Ectodermal cell (in vitro differentiated cells): ENCODE results near the gene ST7.

Experiments
- H3K27ac ChIP-seq: 2 replicates; pipeline ENCODE4 v1.7.0; 2013; ENCODE audit warnings: mild to moderate bottlenecking, low read depth, low read length; ENCODE audit not compliant: insufficient read depth, poor library complexity, severe bottlenecking
- H3K27me3 ChIP-seq: 2 replicates; pipeline ENCODE4 v1.7.0; 2013; ENCODE audit warnings: mild to moderate bottlenecking, low read length; ENCODE audit not compliant: insufficient read depth, control insufficient read depth, poor library complexity, severe bottlenecking
- H3K36me3 ChIP-seq: one replicate; pipeline ENCODE4 v1.7.0; 2013; ENCODE audit warnings: low read length; ENCODE audit not compliant: control insufficient read depth, insufficient read depth
- H3K4me1 ChIP-seq: one replicate; pipeline ENCODE4 v1.7.0; 2013; ENCODE audit warnings: low read length; ENCODE audit not compliant: control insufficient read depth, insufficient read depth
- H3K4me3 ChIP-seq: 2 replicates; pipeline ENCODE4 v1.7.0; 2013; ENCODE audit warnings: low read depth, low read length, control low read depth; ENCODE audit not compliant: insufficient read depth
- H3K9me3 ChIP-seq: 2 replicates; pipeline ENCODE4 v1.7.0; 2013; ENCODE audit warnings: mild to moderate bottlenecking, low read length, moderate library complexity; ENCODE audit not compliant: control insufficient read depth
- WGBS, 2 experiments: methylation state at CpG; one replicate each; pipeline ENCODE4 v1.1.7; 2013; ENCODE audit warnings: missing lambda C conversion rate in 2 of 2; 5-methylcytosine and 5-hydroxymethylcytosine counted together

Gene ST7

GRCh38 chr7:117038408-117038807 is 85.1 kb downstream of the ST7 start:
- no peaks in the 10 kb centered on the region for H3K27me3 ChIP-seq
- H3K9me3 ChIP-seq: no peaks in the 10 kb centered on the region
- H3K27ac ChIP-seq: no peak overlapping the region
- no peaks in the 10 kb centered on the region for H3K36me3 ChIP-seq
- no peak overlapping the region for H3K4me3 ChIP-seq
- H3K4me1 ChIP-seq: no peaks in the 10 kb centered on the region
- 100% methylated on average over 1 to 2 of the region's 2 CpGs for WGBS, 2 experiments

GRCh38 chr7:117041007-117041406 is 87.7 kb downstream of the ST7 start:
- Histone ChIP-seq H3K36me3 (no peaks in the 10 kb centered on the region), H3K27me3 (no peaks in the 10 kb centered on the region), H3K4me1 (no peaks in the 10 kb centered on the region), H3K27ac (no peak overlapping the region), H3K4me3 (no peak overlapping the region), H3K9me3 (no peaks in the 10 kb centered on the region)
- WGBS, 2 experiments: 96% methylated on average over 2 of the region's 2 CpGs

- H3K36me3 ChIP-seq: no peaks in the 10 kb centered on the region
- H3K27me3 ChIP-seq: no peaks in the 10 kb centered on the region
- H3K27ac ChIP-seq: no peak overlapping the region
- no peaks in the 10 kb centered on the region for H3K9me3 ChIP-seq
- H3K4me1 ChIP-seq: no peaks in the 10 kb centered on the region
- 92 to 93% methylated on average over 2 to 3 of the region's 3 CpGs for WGBS, 2 experiments
- no peak overlapping the region for H3K4me3 ChIP-seq
Measured at GRCh38 chr7:117041822-117042221, 88.5 kb downstream of the ST7 start.

GRCh38 chr7:117043108-117043825 is 90.0 kb downstream of the ST7 start:
- no peak overlapping the region for H3K27ac ChIP-seq
- WGBS, 2 experiments: 90 to 95% methylated on average over 1 of the region's 2 CpGs

GRCh38 chr7:117044664-117045063 is 91.4 kb downstream of the ST7 start:
- H3K4me1 ChIP-seq: no peaks in the 10 kb centered on the region
- 79 to 89% methylated on average over 2 of the region's 2 CpGs for WGBS, 2 experiments
- H3K4me3 ChIP-seq: no peak overlapping the region
- H3K36me3 ChIP-seq: no peaks in the 10 kb centered on the region
- H3K27me3 ChIP-seq: no peaks in the 10 kb centered on the region
- no peaks in the 10 kb centered on the region for H3K9me3 ChIP-seq
- H3K27ac ChIP-seq: no peak overlapping the region

More at GRCh38 chr7:117043108-117043825, 90.0 kb downstream of the ST7 start:
- Histone ChIP-seq H3K27me3 (no peaks in the 10 kb centered on the region), H3K4me3 (no peak overlapping the region), H3K36me3 (no peaks in the 10 kb centered on the region), H3K4me1 (no peaks in the 10 kb centered on the region), H3K9me3 (no peaks in the 10 kb centered on the region)

- no peak overlapping the region for H3K27ac ChIP-seq
- no peak overlapping the region for H3K4me3 ChIP-seq
- 80 to 83% methylated on average over 4 of the region's 4 CpGs for WGBS, 2 experiments
- H3K9me3 ChIP-seq: no peaks in the 10 kb centered on the region
- H3K27me3 ChIP-seq: no peaks in the 10 kb centered on the region
- H3K36me3 ChIP-seq: no peaks in the 10 kb centered on the region
- H3K4me1 ChIP-seq: no peaks in the 10 kb centered on the region
Measured at GRCh38 chr7:117045927-117046710, 92.8 kb downstream of the ST7 start.

- 88 to 99% methylated on average over 3 of the region's 3 CpGs for WGBS, 2 experiments
- H3K9me3 ChIP-seq: no peaks in the 10 kb centered on the region
- H3K4me1 ChIP-seq: no peaks in the 10 kb centered on the region
- H3K4me3 ChIP-seq: no peak overlapping the region
- H3K36me3 ChIP-seq: no peaks in the 10 kb centered on the region
- H3K27me3 ChIP-seq: no peaks in the 10 kb centered on the region
- H3K27ac ChIP-seq: no peak overlapping the region
Measured at GRCh38 chr7:117047496-117047895, 94.2 kb downstream of the ST7 start.

GRCh38 chr7:117048114-117048866 is 95.0 kb downstream of the ST7 start:
- H3K27ac ChIP-seq: no peak overlapping the region
- no peaks in the 10 kb centered on the region for H3K4me1 ChIP-seq
- 98% methylated on average over 4 of the region's 5 CpGs for WGBS, 2 experiments
- no peaks in the 10 kb centered on the region for H3K36me3 ChIP-seq
- no peak overlapping the region for H3K4me3 ChIP-seq
- no peaks in the 10 kb centered on the region for H3K27me3 ChIP-seq
- H3K9me3 ChIP-seq: no peaks in the 10 kb centered on the region

GRCh38 chr7:117048882-117049281 is 95.6 kb downstream of the ST7 start:
- WGBS, 2 experiments: 95% methylated on average over 3 of the region's 3 CpGs
- Histone ChIP-seq H3K36me3 (no peaks in the 10 kb centered on the region), H3K4me1 (no peaks in the 10 kb centered on the region)

GRCh38 chr7:117051808-117052207 is 98.5 kb downstream of the ST7 start:
- Histone ChIP-seq H3K9me3 (no peaks in the 10 kb centered on the region), H3K4me3 (no peak overlapping the region), H3K27me3 (no peaks in the 10 kb centered on the region), H3K4me1 (no peaks in the 10 kb centered on the region), H3K36me3 (no peaks in the 10 kb centered on the region), H3K27ac (no peak overlapping the region)
- 100% methylated on average over 1 of the region's 1 CpG for WGBS, 2 experiments

More at GRCh38 chr7:117048882-117049281, 95.6 kb downstream of the ST7 start:
- Histone ChIP-seq H3K9me3 (no peaks in the 10 kb centered on the region), H3K4me3 (no peak overlapping the region), H3K27ac (no peak overlapping the region), H3K27me3 (no peaks in the 10 kb centered on the region)
